Measurements from ENCODE around the gene TBX4.
"Not testable (repeated sequence)": the region's sequence is repeated elsewhere in the genome, so short reads cannot be mapped to it uniquely, and the experiment has no call there.

TBX4 gene

DNA sequence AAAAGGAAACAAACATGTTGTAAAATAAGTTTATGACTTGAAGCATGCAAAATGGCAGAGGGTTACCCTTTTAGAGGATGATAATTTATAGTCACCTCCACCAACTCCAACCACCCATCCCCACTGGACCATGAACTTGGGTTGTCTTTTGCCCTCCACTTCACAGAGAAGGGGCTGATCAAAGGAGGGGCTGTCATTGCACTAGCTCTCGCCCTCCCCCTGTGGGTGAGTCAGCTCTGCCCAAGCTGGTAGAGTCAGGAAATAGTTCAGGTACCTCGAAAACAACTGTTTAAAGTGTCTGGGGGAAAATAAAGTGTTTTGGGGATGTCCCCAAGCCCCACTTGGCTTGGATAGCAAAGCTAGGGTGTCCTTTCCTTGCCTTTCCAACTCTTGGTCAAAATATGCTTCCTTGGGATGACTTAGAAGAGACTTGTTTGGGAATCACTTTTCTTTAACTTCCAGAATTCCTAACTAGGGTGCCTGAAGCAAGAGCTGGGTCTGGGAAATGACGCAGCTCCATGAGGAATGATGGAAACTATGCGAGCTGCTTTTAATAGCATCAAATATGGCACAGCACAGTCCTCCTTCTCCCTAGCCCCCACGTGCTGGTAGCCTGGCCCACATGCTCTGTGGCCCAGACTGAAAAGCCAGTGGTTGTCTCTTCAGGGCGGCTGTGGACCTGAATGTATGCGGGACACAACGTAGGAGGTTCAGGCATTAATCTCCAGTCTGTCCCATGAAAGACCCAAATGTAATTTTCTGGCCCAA, 40.7 kb downstream of the TBX4 start:
- no peak overlapping the region for H3K27ac ChIP-seq (ENCODE audit: low read depth in 2 of 2, low read length in 2 of 2)
- no peak overlapping the region for H3K9ac ChIP-seq (ENCODE audit: low read depth in 1 of 2, low read length in 2 of 2)
- no peak overlapping the region for H3K4me3 ChIP-seq (ENCODE audit: low read length in 2 of 2)
- no peaks in the 10 kb centered on the region for H3K9me3 ChIP-seq (ENCODE audit: control insufficient read depth in 2 of 2, low read length in 2 of 2)
- H3K36me3 ChIP-seq (ENCODE audit: control insufficient read depth in 2 of 2, insufficient read depth in 2 of 2, low read length in 2 of 2) = no peaks in the 10 kb centered on the region
- H3K27me3 ChIP-seq (ENCODE audit: control insufficient read depth in 2 of 2, insufficient read depth in 2 of 2, low read length in 2 of 2) = no peaks in the 10 kb centered on the region
- H3K4me1 ChIP-seq (ENCODE audit: control insufficient read depth in 2 of 2, insufficient read depth in 2 of 2, low read length in 2 of 2) = peaks cover 10 to 18% of the 10 kb centered on the region in 2 donors

GRCh38 chr17:61493830-61494324, 41.7 kb downstream of the TBX4 start:
- peaks cover 10 to 13% of the 10 kb centered on the region in 2 donors for H3K4me1 ChIP-seq (ENCODE audit: control insufficient read depth in 2 of 2, insufficient read depth in 2 of 2, low read length in 2 of 2)
- not testable (repeated sequence) for H3K36me3 ChIP-seq (ENCODE audit: control insufficient read depth in 2 of 2, insufficient read depth in 2 of 2, low read length in 2 of 2); H3K9me3 ChIP-seq (ENCODE audit: control insufficient read depth in 2 of 2, low read length in 2 of 2); H3K4me3 ChIP-seq (ENCODE audit: low read length in 2 of 2); H3K9ac ChIP-seq (ENCODE audit: low read depth in 1 of 2, low read length in 2 of 2); H3K27me3 ChIP-seq (ENCODE audit: control insufficient read depth in 2 of 2, insufficient read depth in 2 of 2, low read length in 2 of 2); H3K27ac ChIP-seq (ENCODE audit: low read depth in 2 of 2, low read length in 2 of 2)

- H3K4me3 ChIP-seq (ENCODE audit: low read length in 2 of 2) = no peak overlapping the region
- peak overlapping the region in 1 of 2 donors; percentile 14 for H3K9ac ChIP-seq (ENCODE audit: low read depth in 1 of 2, low read length in 2 of 2)
- H3K36me3 ChIP-seq (ENCODE audit: control insufficient read depth in 2 of 2, insufficient read depth in 2 of 2, low read length in 2 of 2) = no peaks in the 10 kb centered on the region
- no peaks in the 10 kb centered on the region for H3K27me3 ChIP-seq (ENCODE audit: control insufficient read depth in 2 of 2, insufficient read depth in 2 of 2, low read length in 2 of 2)
- H3K9me3 ChIP-seq (ENCODE audit: control insufficient read depth in 2 of 2, low read length in 2 of 2) = no peaks in the 10 kb centered on the region
- H3K4me1 ChIP-seq (ENCODE audit: control insufficient read depth in 2 of 2, insufficient read depth in 2 of 2, low read length in 2 of 2) = peaks cover 6 to 8% of the 10 kb centered on the region in 2 donors
- H3K27ac ChIP-seq (ENCODE audit: low read depth in 2 of 2, low read length in 2 of 2) = peak overlapping the region in 1 of 2 donors; percentile 9
Observed at GRCh38 chr17:61494325-61495160, 42.3 kb downstream of the TBX4 start.

DNA sequence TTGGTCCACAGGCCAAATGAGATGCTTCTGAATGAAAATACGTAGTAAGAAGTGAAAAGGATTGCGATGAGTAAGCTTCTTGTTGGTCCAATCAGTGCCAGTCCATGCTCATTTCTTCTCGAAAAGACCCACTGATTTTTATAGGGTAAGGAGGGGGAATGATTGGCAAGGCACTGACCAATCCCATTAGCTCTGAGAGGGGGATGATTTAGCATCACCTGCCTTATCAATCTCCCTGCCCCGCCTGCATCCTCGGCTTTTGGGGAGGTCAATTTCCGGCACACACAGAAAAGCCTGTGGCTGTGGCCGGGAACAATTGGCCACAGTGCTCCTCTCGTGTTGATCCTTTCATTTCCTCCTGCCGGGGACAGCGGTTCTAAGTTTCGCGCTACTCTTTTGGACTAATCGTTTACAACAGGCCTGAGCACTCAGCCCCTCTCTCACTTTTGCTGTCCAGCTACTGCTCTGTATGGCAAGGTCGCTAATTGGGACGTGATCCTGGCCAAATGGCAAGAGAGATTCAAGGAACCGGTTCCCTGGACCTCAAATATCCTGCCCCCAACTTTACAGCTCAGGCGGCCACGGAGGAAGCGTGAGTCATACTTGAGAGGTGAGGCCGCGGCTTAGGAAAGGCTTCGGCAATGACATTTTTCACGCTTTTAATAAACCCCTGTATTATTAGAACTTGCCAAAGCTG, 43.1 kb downstream of the TBX4 start:
- Histone ChIP-seq H3K27me3 (ENCODE audit: control insufficient read depth in 2 of 2, insufficient read depth in 2 of 2, low read length in 2 of 2) (no peaks in the 10 kb centered on the region), H3K9ac (ENCODE audit: low read depth in 1 of 2, low read length in 2 of 2) (no peak overlapping the region), H3K9me3 (ENCODE audit: control insufficient read depth in 2 of 2, low read length in 2 of 2) (no peaks in the 10 kb centered on the region), H3K36me3 (ENCODE audit: control insufficient read depth in 2 of 2, insufficient read depth in 2 of 2, low read length in 2 of 2) (no peaks in the 10 kb centered on the region), H3K4me1 (ENCODE audit: control insufficient read depth in 2 of 2, insufficient read depth in 2 of 2, low read length in 2 of 2) (peaks cover 0 to 4% of the 10 kb centered on the region in 2 donors), H3K27ac (ENCODE audit: low read depth in 2 of 2, low read length in 2 of 2) (no peak overlapping the region), H3K4me3 (ENCODE audit: low read length in 2 of 2) (no peak overlapping the region)

GRCh38 chr17:61496174-61496956, 44.1 kb downstream of the TBX4 start:
- Histone ChIP-seq H3K9me3 (ENCODE audit: control insufficient read depth in 2 of 2, low read length in 2 of 2) (no peaks in the 10 kb centered on the region), H3K27me3 (ENCODE audit: control insufficient read depth in 2 of 2, insufficient read depth in 2 of 2, low read length in 2 of 2) (no peaks in the 10 kb centered on the region), H3K4me1 (ENCODE audit: control insufficient read depth in 2 of 2, insufficient read depth in 2 of 2, low read length in 2 of 2) (peaks cover 0 to 4% of the 10 kb centered on the region in 2 donors), H3K27ac (ENCODE audit: low read depth in 2 of 2, low read length in 2 of 2) (no peak overlapping the region), H3K9ac (ENCODE audit: low read depth in 1 of 2, low read length in 2 of 2) (no peak overlapping the region), H3K4me3 (ENCODE audit: low read length in 2 of 2) (no peak overlapping the region), H3K36me3 (ENCODE audit: control insufficient read depth in 2 of 2, insufficient read depth in 2 of 2, low read length in 2 of 2) (no peaks in the 10 kb centered on the region)

GRCh38 chr17:61496957-61497653, 44.9 kb downstream of the TBX4 start:
- H3K4me1 ChIP-seq (ENCODE audit: control insufficient read depth in 2 of 2, insufficient read depth in 2 of 2, low read length in 2 of 2) = peaks cover 0 to 4% of the 10 kb centered on the region in 2 donors
- no peak overlapping the region for H3K9ac ChIP-seq (ENCODE audit: low read depth in 1 of 2, low read length in 2 of 2)
- H3K9me3 ChIP-seq (ENCODE audit: control insufficient read depth in 2 of 2, low read length in 2 of 2) = no peaks in the 10 kb centered on the region
- no peak overlapping the region for H3K27ac ChIP-seq (ENCODE audit: low read depth in 2 of 2, low read length in 2 of 2)
- no peak overlapping the region for H3K4me3 ChIP-seq (ENCODE audit: low read length in 2 of 2)
- no peaks in the 10 kb centered on the region for H3K36me3 ChIP-seq (ENCODE audit: control insufficient read depth in 2 of 2, insufficient read depth in 2 of 2, low read length in 2 of 2)
- H3K27me3 ChIP-seq (ENCODE audit: control insufficient read depth in 2 of 2, insufficient read depth in 2 of 2, low read length in 2 of 2) = no peaks in the 10 kb centered on the region

DNA sequence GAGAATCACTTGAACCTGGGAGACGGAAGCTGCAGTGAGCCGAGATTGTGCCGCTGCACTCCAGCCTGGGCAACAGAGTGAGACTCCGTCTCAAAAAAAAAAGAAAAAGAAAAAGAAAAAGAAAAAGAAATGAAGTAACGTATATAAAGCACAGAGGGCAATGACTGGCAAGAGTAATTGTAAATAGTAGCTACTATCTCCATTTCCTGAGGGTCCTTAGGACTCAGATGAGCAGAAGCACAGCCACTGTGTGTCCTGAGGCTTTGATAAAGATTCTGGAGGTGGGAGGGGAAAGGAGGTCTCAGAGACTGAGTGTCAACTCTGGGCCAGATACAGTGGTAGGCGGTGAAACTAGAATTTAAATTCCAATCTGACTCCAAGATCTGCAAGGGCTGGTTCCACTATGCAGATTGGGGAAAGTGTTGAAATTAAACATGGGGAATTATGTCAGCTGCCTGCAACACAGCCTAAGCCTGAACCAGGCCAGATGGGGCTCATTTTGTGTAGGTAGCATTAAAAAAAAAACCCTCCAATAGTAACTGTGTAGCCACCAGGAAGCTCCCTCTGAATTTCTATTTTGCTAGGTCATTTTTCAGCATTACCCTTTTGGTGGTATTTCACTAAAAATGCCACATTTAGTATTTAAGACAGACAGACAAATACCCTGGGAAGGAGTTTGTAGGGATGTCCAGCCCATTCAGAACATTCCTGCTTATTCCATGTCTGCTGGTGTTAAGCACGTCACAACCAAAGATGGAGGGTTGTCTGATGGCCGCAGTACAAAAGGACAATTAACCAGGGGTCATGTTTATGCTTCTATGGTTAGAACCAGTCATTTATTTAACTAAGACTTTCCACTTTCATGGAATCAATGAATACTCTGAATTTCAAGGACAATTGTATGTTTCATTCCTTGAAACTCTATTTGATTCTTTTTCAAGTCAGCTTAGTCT, 46.1 kb downstream of the TBX4 start:
- Histone ChIP-seq H3K4me3 (ENCODE audit: low read length in 2 of 2) (no peak overlapping the region), H3K4me1 (ENCODE audit: control insufficient read depth in 2 of 2, insufficient read depth in 2 of 2, low read length in 2 of 2) (peaks cover 0 to 4% of the 10 kb centered on the region in 2 donors), H3K27me3 (ENCODE audit: control insufficient read depth in 2 of 2, insufficient read depth in 2 of 2, low read length in 2 of 2) (no peaks in the 10 kb centered on the region), H3K36me3 (ENCODE audit: control insufficient read depth in 2 of 2, insufficient read depth in 2 of 2, low read length in 2 of 2) (no peaks in the 10 kb centered on the region), H3K27ac (ENCODE audit: low read depth in 2 of 2, low read length in 2 of 2) (no peak overlapping the region), H3K9ac (ENCODE audit: low read depth in 1 of 2, low read length in 2 of 2) (no peak overlapping the region), H3K9me3 (ENCODE audit: control insufficient read depth in 2 of 2, low read length in 2 of 2) (no peaks in the 10 kb centered on the region)

DNA sequence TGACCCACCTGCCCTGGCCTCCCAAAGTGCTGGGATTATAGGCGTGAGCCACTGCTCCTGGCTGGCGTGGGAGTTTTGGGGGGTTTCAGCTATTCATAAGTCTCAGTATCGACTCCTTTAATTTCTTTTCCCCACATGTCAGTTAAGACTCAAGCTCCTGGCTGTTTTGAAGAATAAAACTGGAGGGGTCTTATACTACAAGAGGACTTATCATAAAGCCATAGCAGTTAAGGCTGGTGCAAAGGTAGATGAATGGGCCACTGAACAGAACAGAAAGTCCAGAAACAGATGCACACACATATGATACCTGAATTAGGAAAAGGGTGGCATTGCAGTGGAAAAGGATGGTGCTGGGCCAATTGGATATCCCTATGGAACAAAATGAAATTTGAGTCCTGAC, 47.4 kb downstream of the TBX4 start:
- Histone ChIP-seq H3K9me3 (ENCODE audit: control insufficient read depth in 2 of 2, low read length in 2 of 2) (no peaks in the 10 kb centered on the region), H3K9ac (ENCODE audit: low read depth in 1 of 2, low read length in 2 of 2) (no peak overlapping the region), H3K27ac (ENCODE audit: low read depth in 2 of 2, low read length in 2 of 2) (no peak overlapping the region), H3K27me3 (ENCODE audit: control insufficient read depth in 2 of 2, insufficient read depth in 2 of 2, low read length in 2 of 2) (no peaks in the 10 kb centered on the region), H3K36me3 (ENCODE audit: control insufficient read depth in 2 of 2, insufficient read depth in 2 of 2, low read length in 2 of 2) (no peaks in the 10 kb centered on the region), H3K4me1 (ENCODE audit: control insufficient read depth in 2 of 2, insufficient read depth in 2 of 2, low read length in 2 of 2) (peaks cover 1 to 2% of the 10 kb centered on the region in 2 donors), H3K4me3 (ENCODE audit: low read length in 2 of 2) (no peak overlapping the region)

Measured in mucosa of rectum (tissue), 2 donors.